Hematopoietic multipotent progenitor cell treated with erythropoietin and hydrocortisone succinate and interleukin-3 and kit ligand, for 6 days (in vitro differentiated cells): ENCODE data around the gene PGBD5.

Experiments used
- DNase-seq: peaks from one replicate; pipeline ENCODE4 v3.0.0-alpha.2; 2015

PGBD5 gene

GRCh38 chr1:230345139-230345885 lies 80.8 kb downstream of the PGBD5 start:
- DNase-seq: no peak

DNA sequence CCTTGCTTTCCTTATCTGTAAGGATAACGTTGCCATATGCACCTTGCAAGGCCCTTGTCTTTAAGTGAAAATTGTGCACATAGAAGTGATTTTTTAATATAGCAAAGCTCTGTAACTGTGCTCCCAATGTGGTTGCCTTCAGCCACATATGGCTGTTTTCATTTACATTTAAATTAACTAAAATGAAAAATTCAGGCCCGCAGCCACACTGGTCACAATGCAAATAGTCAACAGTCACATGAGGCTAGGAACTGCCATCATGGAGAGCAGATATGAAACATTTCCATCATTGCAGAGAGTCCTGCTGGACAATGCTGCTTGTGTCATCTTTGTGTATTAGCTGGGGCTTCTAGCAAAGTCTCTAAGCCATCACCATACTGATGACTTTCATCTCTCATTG lies 83.4 kb downstream of the PGBD5 start:
- DNase-seq: no peak

GRCh38 chr1:230342019-230342418 lies 84.1 kb downstream of the PGBD5 start:
- DNase-seq: no peak

GRCh38 chr1:230341162-230341546 lies 85.0 kb downstream of the PGBD5 start:
- DNase-seq: no peak

- no peak for DNase-seq
Measured at GRCh38 chr1:230340526-230341161, 85.5 kb downstream of the PGBD5 start.

- DNase-seq: no peak
Measured at GRCh38 chr1:230339033-230339432, 87.1 kb downstream of the PGBD5 start.

DNA sequence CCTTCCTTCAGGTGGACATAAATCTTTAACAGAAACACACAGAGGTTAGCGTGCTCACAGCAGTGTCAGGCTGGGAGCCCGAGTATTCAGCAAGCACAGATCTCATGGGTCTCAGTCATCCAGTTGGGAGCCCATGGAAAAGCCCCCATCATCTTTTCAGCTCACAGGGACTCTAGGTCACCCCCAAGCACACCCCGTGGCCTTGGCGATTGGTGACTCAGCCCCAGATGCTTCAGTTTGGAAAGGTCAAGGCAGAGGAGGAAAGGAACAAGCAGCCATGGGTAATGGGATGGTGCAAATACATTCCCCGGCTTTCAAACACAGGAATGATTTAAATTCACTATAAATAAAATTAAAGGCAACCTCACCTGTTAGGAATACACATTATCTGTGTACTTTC lies 88.9 kb downstream of the PGBD5 start:
- no peak for DNase-seq

GRCh38 chr1:230335861-230336522 lies 90.1 kb downstream of the PGBD5 start:
- no peak for DNase-seq

GRCh38 chr1:230334447-230334837 lies 91.7 kb downstream of the PGBD5 start:
- DNase-seq: no peak

DNA sequence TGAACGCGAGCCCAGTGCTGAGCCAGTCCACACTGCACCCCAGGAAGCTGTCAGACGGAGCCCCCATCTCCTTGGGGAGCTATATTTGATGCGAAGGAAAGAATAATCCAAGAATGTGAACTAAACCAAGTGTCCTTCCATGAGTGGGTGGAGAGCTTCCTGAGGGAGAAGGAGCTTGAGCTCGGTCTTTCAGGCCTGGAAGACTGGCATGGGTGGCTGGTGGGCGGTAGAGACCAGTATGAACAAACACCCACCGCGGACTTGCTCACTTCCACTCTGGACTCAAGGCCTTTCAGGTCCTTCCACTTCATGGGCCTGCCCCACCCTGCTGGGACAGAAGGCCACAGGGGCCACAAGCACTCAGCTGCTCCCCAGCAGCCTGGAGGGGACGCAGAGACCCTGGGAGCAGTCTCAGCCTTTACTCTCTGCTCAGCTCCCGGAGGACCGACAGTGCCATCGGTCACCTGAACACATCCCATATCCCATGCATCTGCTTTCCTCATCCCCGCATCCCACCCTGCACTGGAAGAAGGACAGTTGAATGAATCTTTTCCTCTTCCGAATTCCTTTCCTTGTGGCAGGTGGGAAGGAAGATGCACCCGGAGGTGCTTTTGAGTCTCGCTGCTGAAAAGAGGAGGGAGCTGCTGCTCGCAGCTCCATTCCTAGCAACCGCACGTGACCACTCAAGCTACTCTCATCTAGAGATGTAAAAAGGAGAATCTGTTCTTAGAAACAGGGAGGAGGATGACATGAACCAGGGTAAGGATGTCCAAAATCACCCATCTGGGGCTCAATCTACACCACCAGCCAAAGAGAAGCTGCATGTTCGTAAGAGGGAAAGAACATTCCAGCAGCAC lies 92.3 kb downstream of the PGBD5 start:
- DNase-seq: no peak

DNA sequence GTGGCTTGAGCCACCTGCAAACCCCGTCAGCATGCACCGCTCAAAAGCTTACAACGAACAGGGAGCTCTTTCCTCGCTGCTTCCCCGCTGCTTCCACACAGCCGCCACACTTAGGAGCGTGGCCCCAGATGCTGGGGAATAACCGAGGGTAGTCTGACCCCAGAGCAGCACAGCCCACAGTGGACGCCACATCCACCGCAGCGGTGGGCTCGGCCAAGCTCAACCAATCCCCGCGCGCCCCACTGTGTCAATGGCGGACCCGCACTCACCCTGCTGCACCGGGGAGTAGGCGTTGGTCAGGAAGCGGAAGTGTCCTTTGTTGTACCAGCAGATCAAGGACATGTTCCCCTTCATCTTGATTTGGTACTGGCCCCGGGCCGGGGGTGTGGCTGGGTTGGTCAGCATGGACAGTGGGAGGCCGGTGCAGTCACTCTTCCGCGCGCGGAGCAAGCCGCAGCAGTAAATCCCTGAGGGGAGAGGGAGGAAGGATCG lies 93.5 kb downstream of the PGBD5 start:
- no peak for DNase-seq

GRCh38 chr1:230332061-230332460 lies 94.1 kb downstream of the PGBD5 start:
- DNase-seq: no peak

DNA sequence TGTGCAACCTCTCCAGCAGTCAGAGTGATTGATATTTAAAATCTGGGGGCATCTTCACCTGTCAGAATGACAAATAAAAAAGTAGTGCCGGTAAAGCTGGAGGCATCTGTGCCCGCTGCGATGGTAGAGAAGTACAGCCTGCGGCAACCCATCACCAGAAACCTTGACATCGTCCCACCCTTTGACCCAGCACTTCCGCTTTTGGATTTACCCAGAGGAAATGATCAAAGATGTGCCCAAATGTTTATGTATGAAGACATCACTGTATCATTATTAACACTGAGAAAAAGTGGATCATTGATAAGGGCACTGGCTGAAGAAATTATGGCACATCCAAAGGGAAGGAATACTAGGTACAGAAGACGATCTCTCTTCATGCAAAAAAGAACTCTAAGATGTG lies 96.0 kb downstream of the PGBD5 start:
- DNase-seq: no peak

DNA sequence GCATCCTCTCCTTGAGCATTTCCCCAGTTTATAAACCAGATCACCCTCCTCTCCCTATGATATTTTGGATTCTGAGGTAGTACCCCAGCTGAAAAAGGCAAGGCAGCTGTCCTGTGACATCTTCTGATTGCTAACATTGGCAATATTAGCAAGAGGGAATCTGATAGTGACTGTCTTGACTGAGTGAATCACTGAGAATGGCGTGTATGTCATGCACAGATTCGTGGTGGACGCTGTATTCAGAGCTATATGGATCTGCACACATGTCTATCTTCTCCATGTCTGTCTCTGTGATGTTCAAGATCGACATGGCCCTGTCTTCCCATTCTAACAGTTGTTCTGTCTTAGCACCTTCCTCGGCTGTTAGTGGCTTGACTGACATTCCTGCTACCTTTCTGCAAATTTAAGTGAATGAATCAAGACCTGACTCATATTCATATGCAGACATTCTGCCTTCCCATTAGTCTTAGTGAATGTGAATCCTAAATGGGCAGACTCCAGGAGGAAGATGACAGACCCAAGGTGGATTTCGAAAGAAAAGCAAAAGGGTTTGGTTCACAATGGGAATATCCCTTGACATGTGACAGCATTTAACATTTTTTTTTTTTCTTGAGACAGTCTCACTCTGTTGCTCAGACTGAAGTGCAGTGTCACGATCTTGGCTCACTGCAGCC lies 97.7 kb downstream of the PGBD5 start:
- no peak for DNase-seq

DNA sequence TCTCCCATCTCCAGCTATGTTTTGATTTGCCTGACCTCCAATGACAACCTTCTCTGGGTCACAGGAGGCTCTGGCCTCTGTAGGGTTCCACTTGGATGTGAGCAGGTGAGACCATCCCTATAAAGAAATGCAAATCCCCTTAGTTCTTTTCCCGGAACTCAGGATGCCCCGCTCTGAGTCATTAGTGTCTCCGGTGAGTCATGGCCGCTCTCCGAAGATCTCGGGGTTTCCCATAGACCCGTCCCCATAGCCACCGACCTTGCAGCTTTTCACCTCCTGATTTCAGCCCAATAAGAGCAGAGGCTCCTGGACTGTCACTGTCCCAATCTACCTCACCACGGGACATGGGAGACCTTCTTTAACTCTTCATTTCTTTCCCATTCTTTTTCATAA lies 98.2 kb downstream of the PGBD5 start:
- no peak for DNase-seq

GRCh38 chr1:230326971-230327891 lies 98.9 kb downstream of the PGBD5 start:
- DNase-seq: no peak

- no peak for DNase-seq
Measured at GRCh38 chr1:230323686-230324085, 102.4 kb downstream of the PGBD5 start.

- DNase-seq: no peak
Measured at GRCh38 chr1:230322967-230323547, 103.1 kb downstream of the PGBD5 start.

DNA sequence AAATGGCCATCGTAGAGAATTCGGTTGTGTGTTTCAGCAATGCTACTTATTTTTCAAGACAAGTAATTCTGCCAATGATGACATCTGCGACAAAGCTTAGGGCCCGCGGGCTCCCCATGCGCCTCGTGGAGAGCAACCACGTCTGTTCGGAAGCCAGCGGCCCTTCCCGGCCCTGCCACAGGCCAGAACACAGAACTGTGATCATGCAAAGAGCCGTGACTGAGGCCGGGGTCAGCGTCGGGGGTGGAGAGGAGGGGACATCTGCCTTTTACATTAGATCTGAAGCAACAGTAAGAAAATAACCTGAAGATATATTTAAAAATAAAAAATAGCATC lies 103.7 kb downstream of the PGBD5 start:
- no peak for DNase-seq

- no peak for DNase-seq
Measured at GRCh38 chr1:230321741-230322420, 104.3 kb downstream of the PGBD5 start.

DNA sequence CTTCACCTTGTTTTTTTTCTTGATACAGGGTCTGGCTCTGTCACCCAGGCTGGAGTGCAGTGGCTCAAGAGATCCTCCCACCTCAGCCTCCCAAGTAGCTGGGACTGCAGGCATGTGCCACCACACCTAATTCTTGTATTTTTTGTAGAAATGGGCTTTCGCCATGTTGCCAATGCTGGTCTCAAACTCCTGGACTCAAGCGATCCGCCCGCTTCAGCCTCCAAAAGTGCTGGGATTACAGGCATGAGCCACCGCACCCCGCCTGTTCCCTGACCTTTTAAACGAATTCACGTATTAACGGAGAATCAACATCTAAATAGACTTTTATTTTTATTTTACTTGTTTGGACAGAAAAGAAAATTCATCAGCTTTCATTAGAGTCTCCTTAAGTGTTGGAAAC lies 104.8 kb downstream of the PGBD5 start:
- no peak for DNase-seq
